Caco-2 (cell line): Measurements from ENCODE around the gene ANKRD40. TPM values are rescaled to one million over a fixed set of nuclear protein-coding genes. Genes with fewer than 3 reads are reported as not detected.
A peak's percentile ranks its signal among the peaks of the same experiment; 100 is the strongest.

Experiments
- BruUV-seq: library from RNA; stranded (reverse); fragments of 400-500 nt; replicated peaks from 2 replicates; lab custom pipeline; 2021; lab: Mats Ljungman, UMichigan
- CTCF ChIA-PET: fragments of 300-600 bp; sonication (Branson Sonifier 250); formaldehyde crosslinking; loops from one replicate; lab custom pipeline; 2022; ENCODE audit warnings: antibody characterized with exemption; lab: Charles Lee
- POLR2A ChIA-PET: fragments of 300-600 bp; sonication (Branson Sonifier 250); formaldehyde crosslinking; loops from one replicate; lab custom pipeline; 2022; ENCODE audit warnings: antibody characterized with exemption; lab: Charles Lee
- DNase-seq, 2 experiments: peaks; one replicate each; pipeline versions ENCODE4 v3.0.0 to v3.0.0-alpha.2; 2020 to 2022
- H3K27me3 ChIP-seq: replicated peaks from 2 replicates; pipeline ENCODE4 v1.6.0; 2011; ENCODE audit warnings: low read length; ENCODE audit not compliant: control insufficient read depth, insufficient read depth
- H3K36me3 ChIP-seq: 2 replicates; pipeline ENCODE4 v1.5.1; 2011; ENCODE audit warnings: low read length; ENCODE audit not compliant: control insufficient read depth, insufficient read depth
- H3K4me1 ChIP-seq: fragments of 250-450 bp; sonication (Bioruptor Pico); 2 replicates; pipeline ENCODE4 v1.5.1; 2020; ENCODE audit warnings: mild to moderate bottlenecking
- H3K4me3 ChIP-seq: 2 replicates; pipeline ENCODE4 v1.5.1; 2011; ENCODE audit warnings: low read depth, mild to moderate bottlenecking, control low read depth, low read length
- H3K9me3 ChIP-seq: fragments of 250-450 bp; sonication (Bioruptor Pico); 2 replicates; pipeline ENCODE4 v1.5.1; 2020; ENCODE audit warnings: mild to moderate bottlenecking, moderate library complexity
- H3K27ac Mint-ChIP-seq: one replicate; pipeline ENCODE4 v1.8.0; 2022; ENCODE audit warnings: mixed read lengths; ENCODE audit not compliant: unreplicated experiment
- H3K27me3 Mint-ChIP-seq: one replicate; pipeline ENCODE4 v1.8.0; 2022; ENCODE audit warnings: mixed read lengths; ENCODE audit not compliant: insufficient read depth, unreplicated experiment
- H3K36me3 Mint-ChIP-seq: one replicate; pipeline ENCODE4 v1.8.0; 2022; ENCODE audit warnings: mild to moderate bottlenecking, mixed read lengths; ENCODE audit not compliant: insufficient read depth, unreplicated experiment
- H3K4me1 Mint-ChIP-seq: one replicate; pipeline ENCODE4 v1.8.0; 2022; ENCODE audit warnings: low read depth, mixed read lengths; ENCODE audit not compliant: unreplicated experiment
- H3K4me3 Mint-ChIP-seq: one replicate; pipeline ENCODE4 v1.8.0; 2022; ENCODE audit warnings: mild to moderate bottlenecking, moderate library complexity, mixed read lengths; ENCODE audit not compliant: unreplicated experiment
- H3K9me3 Mint-ChIP-seq: one replicate; pipeline ENCODE4 v1.8.0; 2022; ENCODE audit warnings: mixed read lengths; ENCODE audit not compliant: unreplicated experiment
- intact Hi-C: fragments of 100-400 bp; cut with micrococcal nuclease; formaldehyde crosslinking; loops from one replicate; pipeline ENCODE4 v1.10.0; 2022; ENCODE audit not compliant: unreplicated experiment
- total RNA-seq: library from RNA; stranded (reverse); gene quantifications from 2 replicates; pipeline ENCODE4 v1.2.3, GENCODE V29; 2022
- TF ChIP-seq, protein P1 (sequence below), 2 experiments: fragments of 200-600 bp in 1 of 2; IDR thresholded peaks; 1 replicate in 1 of 2; 2 replicates in 1 of 2; pipeline versions ENCODE4 v1.5.1 to v1.8.0; 2011 to 2022; ENCODE audit warnings: antibody characterized with exemption in 1 of 2, control low read depth in 1 of 2, inconsistent platforms in 1 of 2, low read depth in 1 of 2, low read length in 1 of 2, mild to moderate bottlenecking in 1 of 2, moderate library complexity in 1 of 2; ENCODE audit not compliant: insufficient read depth in 1 of 2, severe bottlenecking in 1 of 2, unreplicated experiment in 1 of 2

ANKRD40 gene
- total RNA-seq, 1 experiment from 2014 or later, result 113 TPM

- TSS peak; percentile 95 for BruUV-seq
- H3K4me3 Mint-ChIP-seq, result peak overlapping the region; percentile 97
- no peaks in the 10 kb centered on the region for H3K9me3 ChIP-seq
- peaks cover 41% of the 10 kb centered on the region for H3K36me3 Mint-ChIP-seq
- TF ChIP-seq, protein P1, sequence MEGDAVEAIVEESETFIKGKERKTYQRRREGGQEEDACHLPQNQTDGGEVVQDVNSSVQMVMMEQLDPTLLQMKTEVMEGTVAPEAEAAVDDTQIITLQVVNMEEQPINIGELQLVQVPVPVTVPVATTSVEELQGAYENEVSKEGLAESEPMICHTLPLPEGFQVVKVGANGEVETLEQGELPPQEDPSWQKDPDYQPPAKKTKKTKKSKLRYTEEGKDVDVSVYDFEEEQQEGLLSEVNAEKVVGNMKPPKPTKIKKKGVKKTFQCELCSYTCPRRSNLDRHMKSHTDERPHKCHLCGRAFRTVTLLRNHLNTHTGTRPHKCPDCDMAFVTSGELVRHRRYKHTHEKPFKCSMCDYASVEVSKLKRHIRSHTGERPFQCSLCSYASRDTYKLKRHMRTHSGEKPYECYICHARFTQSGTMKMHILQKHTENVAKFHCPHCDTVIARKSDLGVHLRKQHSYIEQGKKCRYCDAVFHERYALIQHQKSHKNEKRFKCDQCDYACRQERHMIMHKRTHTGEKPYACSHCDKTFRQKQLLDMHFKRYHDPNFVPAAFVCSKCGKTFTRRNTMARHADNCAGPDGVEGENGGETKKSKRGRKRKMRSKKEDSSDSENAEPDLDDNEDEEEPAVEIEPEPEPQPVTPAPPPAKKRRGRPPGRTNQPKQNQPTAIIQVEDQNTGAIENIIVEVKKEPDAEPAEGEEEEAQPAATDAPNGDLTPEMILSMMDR (IDR thresholded peaks at IDR 0.05; ENCODE audit: insufficient read depth in 1 of 2, low read depth in 1 of 2, low read length in 1 of 2, severe bottlenecking in 1 of 2, unreplicated experiment in 1 of 2), result no peak
- H3K9me3 Mint-ChIP-seq, result no peaks in the 10 kb centered on the region
- H3K27me3 ChIP-seq, result no peaks in the 10 kb centered on the region
- H3K4me3 ChIP-seq, result peak overlapping the region; percentile 68
- POLR2A ChIA-PET, result interaction anchor here (0.6 to 1.9 kb wide), 3 partner anchors 9 to 11 kb away, joined by 3 to 20 read pairs (median 7); partner anchors contain the start of gene LUC7L3
- peak overlapping the region; percentile 79 for H3K27ac Mint-ChIP-seq
- CTCF ChIA-PET, result interaction anchor here (0.7 to 1.5 kb wide), 6 partner anchors 13 to 207 kb away, joined by 3 to 6 read pairs (median 4); no protein-coding TSS in a partner anchor
- no peak for DNase-seq
- peaks cover 15% of the 10 kb centered on the region for H3K4me1 ChIP-seq
- H3K4me1 Mint-ChIP-seq, result peaks cover 28% of the 10 kb centered on the region
- intact Hi-C loops, result loop anchor here (1.0 to 10.0 kb wide), 3 partner anchors 11 to 231 kb away; partner anchors contain the start of genes LUC7L3 and RSAD1
- H3K27me3 Mint-ChIP-seq, result no peaks in the 10 kb centered on the region
- H3K36me3 ChIP-seq, result no peaks in the 10 kb centered on the region
These were observed 611 bp upstream of the ANKRD40 start for GRCh38 chr17:50708050-50709000.

DNA sequence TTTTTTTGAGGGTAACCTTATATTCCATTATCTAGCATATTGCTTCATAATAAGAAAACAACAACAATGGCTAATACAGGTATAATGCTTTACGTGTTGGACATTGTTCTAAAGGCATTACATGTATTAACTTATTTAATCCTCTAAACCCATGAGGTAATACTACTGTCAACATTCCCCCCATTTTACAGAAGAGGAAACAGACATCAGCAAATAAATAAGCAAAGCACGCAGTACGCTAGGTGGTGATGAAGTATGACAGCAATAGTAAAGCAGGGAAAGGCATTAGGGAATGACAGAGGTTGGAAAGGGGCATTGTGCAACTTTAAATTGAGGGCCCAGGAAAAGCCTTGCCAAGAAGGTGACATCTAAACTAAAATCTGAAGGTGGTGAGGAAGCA lies 4.6 kb downstream of the ANKRD40 start:
- H3K9me3 ChIP-seq, result no peaks in the 10 kb centered on the region
- no peaks in the 10 kb centered on the region for H3K27me3 ChIP-seq
- TSS peak; percentile 1 for BruUV-seq
- Mint-ChIP-seq H3K36me3 (peaks cover 87% of the 10 kb centered on the region), H3K27ac (peak overlapping the region; percentile 7), H3K4me3 (no peak overlapping the region), H3K27me3 (no peaks in the 10 kb centered on the region), H3K9me3 (no peaks in the 10 kb centered on the region), H3K4me1 (peaks cover 22% of the 10 kb centered on the region)
- CTCF ChIA-PET, result interaction anchor here (2.3 to 4.1 kb wide), 3 partner anchors 8 to 153 kb away, joined by 15 to 22 read pairs (median 18); no protein-coding TSS in a partner anchor
- peaks cover 3% of the 10 kb centered on the region; the same call in 1 of the 2 replicates for H3K4me1 ChIP-seq
- intact Hi-C loops, result loop anchor here (10.0 kb wide), 1 partner anchor 142 kb away; no protein-coding TSS in a partner anchor
- H3K36me3 ChIP-seq, result peaks cover 1% of the 10 kb centered on the region; the same call in 1 of the 2 replicates
- H3K4me3 ChIP-seq, result no peak overlapping the region
- POLR2A ChIA-PET, result no interaction called here
- TF ChIP-seq, protein P1 (IDR thresholded peaks at IDR 0.05; ENCODE audit: insufficient read depth in 1 of 2, low read depth in 1 of 2, low read length in 1 of 2, severe bottlenecking in 1 of 2, unreplicated experiment in 1 of 2), result no peak
- DNase-seq, result peak in 1 of 2 experiments; percentile 7

DNA sequence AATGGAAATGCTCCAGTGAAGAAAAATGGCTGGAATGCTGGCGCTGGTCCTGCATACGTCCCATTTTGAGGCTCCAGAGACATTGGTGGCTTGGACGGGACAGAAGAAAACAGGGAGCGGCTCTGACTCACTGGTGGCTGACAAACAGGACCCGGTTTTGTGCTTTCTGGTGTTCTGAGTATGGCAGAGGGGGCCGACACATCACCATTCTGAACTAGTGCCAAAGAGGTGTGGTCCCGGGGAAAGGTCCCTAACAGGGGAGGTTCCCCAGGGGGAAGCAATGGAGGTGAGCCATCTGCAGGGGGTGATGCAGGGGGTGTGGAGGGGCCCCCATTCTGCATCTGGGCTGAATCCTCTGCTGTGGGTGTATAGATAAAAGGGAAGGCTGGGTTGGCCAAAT lies 8.3 kb downstream of the ANKRD40 start:
- H3K4me1 ChIP-seq, result peaks cover 16% of the 10 kb centered on the region
- no peak overlapping the region for H3K4me3 ChIP-seq
- Mint-ChIP-seq H3K9me3 (no peaks in the 10 kb centered on the region), H3K36me3 (peaks cover 95% of the 10 kb centered on the region), H3K27me3 (no peaks in the 10 kb centered on the region), H3K4me3 (no peak overlapping the region), H3K4me1 (peaks cover 36% of the 10 kb centered on the region), H3K27ac (peak overlapping the region; percentile 14)
- ChIA-PET CTCF (interaction anchor here (2.0 to 8.5 kb wide), 2 partner anchors 15 to 72 kb away, joined by 9 to 132 read pairs; no protein-coding TSS in a partner anchor), POLR2A (interaction anchor here (0.6 kb wide), 1 partner anchor 223 kb away, joined by 3 read pairs; no protein-coding TSS in a partner anchor)
- peaks cover 14% of the 10 kb centered on the region for H3K36me3 ChIP-seq
- TF ChIP-seq, protein P1 (IDR thresholded peaks at IDR 0.05; ENCODE audit: insufficient read depth in 1 of 2, low read depth in 1 of 2, low read length in 1 of 2, severe bottlenecking in 1 of 2, unreplicated experiment in 1 of 2), result no peak
- intact Hi-C loops, result loop anchor here (10.0 kb wide), 1 partner anchor 335 kb away; no protein-coding TSS in a partner anchor
- no TSS peak for BruUV-seq
- no peaks in the 10 kb centered on the region for H3K9me3 ChIP-seq
- peak in 1 of 2 experiments; percentile 39 for DNase-seq
- H3K27me3 ChIP-seq, result no peaks in the 10 kb centered on the region
